SK-N-SH treated with all-trans-retinoic acid at 6 μM for 48 hours (cell line): ENCODE measurements around the gene ZGPAT.

Source experiments
- CSRNP3 ChIP-seq: fragments of 250-450 bp; sonication (Bioruptor Pico); IDR thresholded peaks from 2 replicates; pipeline ENCODE4 v1.5.1; 2021; ENCODE audit warnings: mild to moderate bottlenecking, moderate library complexity
- ZC3H10 ChIP-seq: fragments of 250-450 bp; sonication (Bioruptor Pico); IDR thresholded peaks from 2 replicates; pipeline ENCODE4 v1.5.1; 2021; ENCODE audit warnings: mild to moderate bottlenecking, moderate library complexity
- TF ChIP-seq, protein P1 (sequence below): fragments of 250-450 bp; sonication (Bioruptor Pico); IDR thresholded peaks from 2 replicates; pipeline ENCODE4 v1.8.0; 2021; ENCODE audit warnings: low read depth, mild to moderate bottlenecking, moderate library complexity, borderline replicate concordance

- TF ChIP-seq CSRNP3 (CRISPR knock-in tag) (no peak), ZC3H10 (CRISPR knock-in tag) (no peak)
- TF ChIP-seq, protein P1, sequence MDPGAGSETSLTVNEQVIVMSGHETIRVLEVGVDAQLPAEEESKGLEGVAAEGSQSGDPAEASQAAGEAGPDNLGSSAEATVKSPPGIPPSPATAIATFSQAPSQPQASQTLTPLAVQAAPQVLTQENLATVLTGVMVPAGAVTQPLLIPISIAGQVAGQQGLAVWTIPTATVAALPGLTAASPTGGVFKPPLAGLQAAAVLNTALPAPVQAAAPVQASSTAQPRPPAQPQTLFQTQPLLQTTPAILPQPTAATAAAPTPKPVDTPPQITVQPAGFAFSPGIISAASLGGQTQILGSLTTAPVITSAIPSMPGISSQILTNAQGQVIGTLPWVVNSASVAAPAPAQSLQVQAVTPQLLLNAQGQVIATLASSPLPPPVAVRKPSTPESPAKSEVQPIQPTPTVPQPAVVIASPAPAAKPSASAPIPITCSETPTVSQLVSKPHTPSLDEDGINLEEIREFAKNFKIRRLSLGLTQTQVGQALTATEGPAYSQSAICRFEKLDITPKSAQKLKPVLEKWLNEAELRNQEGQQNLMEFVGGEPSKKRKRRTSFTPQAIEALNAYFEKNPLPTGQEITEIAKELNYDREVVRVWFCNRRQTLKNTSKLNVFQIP (CRISPR knock-in tag) = no peak
Measured at GRCh38 chr20:63768591-63769515, 61.0 kb downstream of the ZGPAT start.
